Endothelial cell of umbilical vein (primary cell): Measurements from ENCODE around the gene PTPN2.

ENCODE experiments used
- CTCF ChIP-seq, 2 donors: IDR thresholded peaks; 1 replicate in 1 of 2; 2 replicates in 1 of 2; pipeline ENCODE4 v1.5.1; 2011; ENCODE audit warnings: low read length in 2 of 2, mild to moderate bottlenecking in 2 of 2, moderate library complexity in 2 of 2, control low read depth in 1 of 2, inconsistent platforms in 1 of 2, low read depth in 1 of 2; ENCODE audit not compliant: insufficient read depth in 1 of 2; ENCODE audit errors: extremely low read depth in 1 of 2
- FOS ChIP-seq: IDR thresholded peaks from 2 replicates; pipeline ENCODE4 v1.6.1; 2011; ENCODE audit warnings: mild to moderate bottlenecking, low read length, moderate library complexity, borderline replicate concordance; ENCODE audit not compliant: insufficient read depth
- GATA2 ChIP-seq: IDR thresholded peaks from 2 replicates; pipeline ENCODE4 v1.7.0; 2011; ENCODE audit warnings: low read depth, mild to moderate bottlenecking, moderate library complexity, mixed read lengths, low read length; ENCODE audit not compliant: insufficient read length, insufficient read depth
- MAX ChIP-seq: IDR thresholded peaks from 2 replicates; pipeline ENCODE4 v1.6.1; 2011; ENCODE audit not compliant: insufficient read depth, insufficient read length
- MYC ChIP-seq: IDR thresholded peaks from one replicate; pipeline ENCODE4 v1.6.1; 2011; ENCODE audit warnings: mild to moderate bottlenecking, low read depth, low read length
- POLR2A ChIP-seq: IDR thresholded peaks from 2 replicates; pipeline ENCODE4 v1.6.1; 2012; ENCODE audit warnings: low read depth, mild to moderate bottlenecking, control low read depth, low read length
- POLR2AphosphoS5 ChIP-seq: IDR thresholded peaks from 2 replicates; pipeline ENCODE4 v1.6.1; 2012; ENCODE audit warnings: low read depth, mild to moderate bottlenecking, control low read depth, low read length, moderate library complexity; ENCODE audit not compliant: insufficient read depth

- TF ChIP-seq CTCF (IDR thresholded peaks at IDR 0.05; ENCODE audit: extremely low read depth in 1 of 2, insufficient read depth in 1 of 2, low read depth in 1 of 2, low read length in 2 of 2): no peak
- TF ChIP-seq MYC: no peak
- no peak for TF ChIP-seq POLR2AphosphoS5
- TF ChIP-seq POLR2A: no peak
- no peak for TF ChIP-seq GATA2
- no peak for TF ChIP-seq MAX
- TF ChIP-seq FOS: no peak
These were observed 101.5 kb downstream of the PTPN2 start for GRCh38 chr18:12782521-12782920.
